Putamen (tissue), 1 donor: ENCODE data around the gene SHC3.
A peak's percentile ranks its signal among the peaks of the same experiment; 100 is the strongest.

ENCODE experiments used
- DNase-seq: peaks from one replicate; pipeline ENCODE4 v3.0.0-alpha.2; 2016; ENCODE audit warnings: low spot score

Gene SHC3

GRCh38 chr9:89000973-89001916 lies 177.4 kb downstream of the SHC3 start:
- peak; percentile 73 for DNase-seq

- no peak for DNase-seq
Measured at GRCh38 chr9:89000371-89000781, 178.2 kb downstream of the SHC3 start.

- no peak for DNase-seq
Measured at GRCh38 chr9:88998911-88999310, 179.7 kb downstream of the SHC3 start.

GRCh38 chr9:88998503-88998902 lies 180.1 kb downstream of the SHC3 start:
- no peak for DNase-seq

GRCh38 chr9:88997646-88998045 lies 181.0 kb downstream of the SHC3 start:
- no peak for DNase-seq

GRCh38 chr9:88996921-88997235 lies 181.7 kb downstream of the SHC3 start:
- DNase-seq: no peak

- DNase-seq: no peak
Measured at GRCh38 chr9:88996046-88996920, 182.3 kb downstream of the SHC3 start.

- DNase-seq: no peak
Measured at GRCh38 chr9:88995627-88996026, 183.0 kb downstream of the SHC3 start.

- no peak for DNase-seq
Measured at GRCh38 chr9:88995200-88995577, 183.4 kb downstream of the SHC3 start.

- no peak for DNase-seq
Measured at GRCh38 chr9:88994469-88995199, 184.0 kb downstream of the SHC3 start.

- no peak for DNase-seq
Measured at GRCh38 chr9:88993871-88994460, 184.7 kb downstream of the SHC3 start.

- DNase-seq: no peak
Measured at GRCh38 chr9:88993327-88993726, 185.3 kb downstream of the SHC3 start.

- DNase-seq: no peak
Measured at GRCh38 chr9:88992556-88992955, 186.1 kb downstream of the SHC3 start.

GRCh38 chr9:88991066-88992034 lies 187.3 kb downstream of the SHC3 start, which contains the start of gene S1PR3:
S1PR3 (plus strand) TSS chr9:88991468; CDS start chr9:89001201, 9,733 bp downstream.
- no peak for DNase-seq

GRCh38 chr9:88990729-88991065 lies 187.9 kb downstream of the SHC3 start:
- no peak for DNase-seq

- no peak for DNase-seq
Measured at GRCh38 chr9:88990041-88990728, 188.4 kb downstream of the SHC3 start.

- DNase-seq: no peak
Measured at GRCh38 chr9:88988796-88989641, 189.6 kb downstream of the SHC3 start.

GRCh38 chr9:88987661-88988060 lies 191.0 kb downstream of the SHC3 start:
- no peak for DNase-seq

GRCh38 chr9:88986776-88987175 lies 191.8 kb downstream of the SHC3 start:
- DNase-seq: no peak
